B cell (primary cell): ENCODE measurements around the gene MPC1. TPM values are rescaled to one million over a fixed set of nuclear protein-coding genes. Genes with fewer than 3 reads are reported as not detected.
"Not testable (repeated sequence)": the region's sequence is repeated elsewhere in the genome, so short reads cannot be mapped to it uniquely, and the experiment has no call there.

Experiments used
- ATAC-seq: fragments of 200-7000 bp; cut with Tn5 transposase; one replicate; pipeline ENCODE4 v1.10.0; 2021; ENCODE audit warnings: low read depth, mild to moderate bottlenecking, moderate number of reproducible peaks, moderate library complexity
- CTCF ChIA-PET: fragments of 350-600 bp; sonication (Branson Sonifier 250); formaldehyde crosslinking; loops from one replicate; lab custom pipeline; 2021; ENCODE audit warnings: antibody characterized with exemption, inconsistent platforms; lab: Charles Lee
- POLR2A ChIA-PET: fragments of 350-600 bp; sonication (Branson Sonifier 250); formaldehyde crosslinking; loops from one replicate; lab custom pipeline; 2021; ENCODE audit warnings: antibody characterized with exemption; lab: Charles Lee
- DNase-seq: peaks from one replicate; pipeline ENCODE4 v3.0.0; 2013
- H2AFZ ChIP-seq: 2 replicates; pipeline ENCODE4 v1.6.1; 2012; ENCODE audit warnings: mild to moderate bottlenecking, low read depth, low read length; ENCODE audit not compliant: insufficient read depth, poor library complexity, severe bottlenecking
- H3K27ac ChIP-seq, 2 donors: 1 replicate in 1 of 2; 2 replicates in 1 of 2; pipeline ENCODE4 v1.5.1; 2012 to 2013; ENCODE audit warnings: low read length in 2 of 2, mild to moderate bottlenecking in 2 of 2, moderate library complexity in 1 of 2
- H3K27me3 ChIP-seq, 4 experiments: fragments of 200-600 bp in 1 of 4; sonication (generic) in 1 of 4; replicated peaks in 1 of 4; 1 replicate in 2 of 4; 2 replicates in 2 of 4; pipeline versions ENCODE4 v1.6.1 to v1.7.0; 2013 to 2016; ENCODE audit warnings: low read length in 3 of 4, mild to moderate bottlenecking in 2 of 4, mixed read lengths in 1 of 4, moderate library complexity in 1 of 4; ENCODE audit not compliant: insufficient read depth in 4 of 4, control insufficient read depth in 3 of 4; ENCODE audit errors: control extremely low read depth in 1 of 4
- H3K36me3 ChIP-seq, 2 experiments: replicated peaks in 1 of 2; 1 replicate in 1 of 2; 2 replicates in 1 of 2; pipeline versions ENCODE4 v1.6.1 to v1.7.1; 2013; ENCODE audit warnings: low read length in 1 of 2; ENCODE audit not compliant: insufficient read depth in 2 of 2, control insufficient read depth in 1 of 2; ENCODE audit errors: control extremely low read depth in 1 of 2, extremely low read depth in 1 of 2
- H3K4me1 ChIP-seq, 2 donors: fragments of 200-600 bp in 1 of 2; sonication (generic) in 1 of 2; 1 replicate in 1 of 2; 2 replicates in 1 of 2; pipeline versions ENCODE4 v1.5.1 to v1.6.1; 2013 to 2017; ENCODE audit warnings: low read length in 2 of 2; ENCODE audit not compliant: control insufficient read depth in 2 of 2, insufficient read depth in 2 of 2
- H3K4me2 ChIP-seq: replicated peaks from 2 replicates; pipeline ENCODE3; 2012; ENCODE audit warnings: mild to moderate bottlenecking, low read depth, low read length; ENCODE audit not compliant: poor library complexity, severe bottlenecking
- H3K4me3 ChIP-seq, 5 experiments: fragments of 200-600 bp in 1 of 5; sonication (generic) in 1 of 5; 1 replicate in 3 of 5; 2 replicates in 2 of 5; pipeline versions ENCODE4 v1.5.1 to v1.7.0; 2011 to 2016; ENCODE audit warnings: low read length in 4 of 5, mild to moderate bottlenecking in 4 of 5, low read depth in 2 of 5, control low read depth in 1 of 5, moderate library complexity in 1 of 5; ENCODE audit not compliant: insufficient read depth in 1 of 5; ENCODE audit errors: control extremely low read depth in 1 of 5, extremely low read depth in 1 of 5
- H3K79me2 ChIP-seq: fragments of 200-600 bp; sonication (generic); one replicate; pipeline ENCODE4 v1.6.0; 2016; ENCODE audit warnings: low read length; ENCODE audit not compliant: control insufficient read depth, insufficient read depth
- H3K9ac ChIP-seq: fragments of 200-600 bp; sonication (generic); 2 replicates; pipeline ENCODE4 v1.6.1; 2017; ENCODE audit warnings: mild to moderate bottlenecking, low read length, moderate library complexity
- H3K9me3 ChIP-seq, 3 donors: one replicate each; pipeline versions ENCODE4 v1.6.1 to v1.7.1; 2013; ENCODE audit warnings: low read length in 2 of 3; ENCODE audit not compliant: control insufficient read depth in 2 of 3, insufficient read depth in 1 of 3; ENCODE audit errors: control extremely low read depth in 1 of 3
- H4K20me1 ChIP-seq: 2 replicates; pipeline ENCODE4 v1.6.0; 2012; ENCODE audit warnings: mild to moderate bottlenecking, low read length; ENCODE audit not compliant: insufficient read depth, control insufficient read depth, poor library complexity, severe bottlenecking
- H3K27ac Mint-ChIP-seq: one replicate; pipeline ENCODE4 v1.8.0; 2021; ENCODE audit warnings: mixed read lengths
- H3K27me3 Mint-ChIP-seq: one replicate; pipeline ENCODE4 v1.8.0; 2021; ENCODE audit warnings: mixed read lengths
- H3K4me1 Mint-ChIP-seq: one replicate; pipeline ENCODE4 v1.8.0; 2021; ENCODE audit warnings: mixed read lengths
- H3K4me3 Mint-ChIP-seq: one replicate; pipeline ENCODE4 v1.8.0; 2021; ENCODE audit warnings: mixed read lengths
- H3K9me3 Mint-ChIP-seq: one replicate; pipeline ENCODE4 v1.8.0; 2022; ENCODE audit warnings: mixed read lengths; ENCODE audit not compliant: insufficient read depth
- CTCF ChIP-seq: fragments of 200-600 bp; IDR thresholded peaks from one replicate; pipeline ENCODE4 v1.8.0; 2022; ENCODE audit warnings: antibody characterized with exemption, mild to moderate bottlenecking
- EZH2 ChIP-seq: IDR thresholded peaks from 2 replicates; pipeline ENCODE4 v1.6.1; 2012; ENCODE audit warnings: borderline replicate concordance, low read depth, mild to moderate bottlenecking, moderate library complexity, low read length; ENCODE audit not compliant: insufficient read depth, poor library complexity, severe bottlenecking
- WGBS: methylation state at CpG from one replicate; pipeline ENCODE4 v1.1.5; 2013; ENCODE audit warnings: missing lambda C conversion rate; ENCODE audit not compliant: insufficient coverage; 5-methylcytosine and 5-hydroxymethylcytosine counted together
- intact Hi-C: fragments of 100-400 bp; cut with micrococcal nuclease; formaldehyde crosslinking; loops from one replicate; pipeline ENCODE4 v1.10.0; 2022
- polyA plus RNA-seq: library from polyadenylated mRNA; depleted of rRNA; stranded (reverse); fragments of >200 nt; gene quantifications from 2 replicates; pipeline ENCODE4 v1.2.3, GENCODE V29; 2012
- total RNA-seq, 2 donors: library from RNA; stranded (reverse); fragments of 120-200 nt in 1 of 2; gene quantifications; 1 replicate in 1 of 2; 2 replicates in 1 of 2; pipeline versions ENCODE4 v1.2.3 to v1.2.4, GENCODE V29; 2013 to 2022

The MPC1 gene
- total and polyA plus RNA-seq, 2 donors (not counting 1 experiment from before 2014, with no cell fraction given) = 19.8 to 23.9 TPM

GRCh38 chr6:166387098-166387497 is 4.4 kb upstream of the MPC1 start:
- H3K27me3 Mint-ChIP-seq, POLR2A ChIA-PET, H2AFZ ChIP-seq, ATAC-seq, H3K4me2 ChIP-seq, DNase-seq, H3K27ac Mint-ChIP-seq, H3K4me3 Mint-ChIP-seq, H3K79me2 ChIP-seq, H3K4me1 ChIP-seq, H4K20me1 ChIP-seq, H3K36me3 ChIP-seq, H3K9me3 ChIP-seq, H3K27ac ChIP-seq, H3K9ac ChIP-seq, H3K4me1 Mint-ChIP-seq, H3K9me3 Mint-ChIP-seq, H3K4me3 ChIP-seq, H3K27me3 ChIP-seq: not testable (repeated sequence)
- 100% methylated on average over 4 of the region's 9 CpGs for WGBS
- intact Hi-C loops = loop anchor here (10.0 kb wide), 1 partner anchor 738 kb away; the partner anchor contains the start of gene CCR6
- CTCF ChIA-PET = interaction anchor here (1.0 to 3.7 kb wide), 5 partner anchors 13 to 111 kb away, joined by 3 to 21 read pairs (median 9); no protein-coding TSS in a partner anchor

GRCh38 chr6:166386111-166386510 is 3.4 kb upstream of the MPC1 start:
- peaks cover 8% of the 10 kb centered on the region for H3K27me3 Mint-ChIP-seq
- intact Hi-C loops = loop anchor here (10.0 kb wide), 1 partner anchor 739 kb away; the partner anchor contains the start of gene CCR6
- H3K9me3 ChIP-seq = no peaks in the 10 kb centered on the region
- H3K4me2 ChIP-seq = no peak overlapping the region
- POLR2A ChIA-PET = no interaction called here
- CTCF ChIA-PET = interaction anchor here (1.0 to 2.0 kb wide), 2 partner anchors 73 to 110 kb away, joined by 3 to 9 read pairs; no protein-coding TSS in a partner anchor
- no peaks in the 10 kb centered on the region for H3K27me3 ChIP-seq
- no peak overlapping the region for H3K4me3 ChIP-seq
- no peak overlapping the region for H2AFZ ChIP-seq
- H3K4me3 Mint-ChIP-seq = no peak overlapping the region
- no peaks in the 10 kb centered on the region for H3K36me3 ChIP-seq
- H3K27ac Mint-ChIP-seq = no peak overlapping the region
- H3K9ac ChIP-seq = no peak overlapping the region
- peaks cover 4 to 11% of the 10 kb centered on the region in 2 donors for H3K4me1 ChIP-seq
- no peaks in the 10 kb centered on the region for H3K9me3 Mint-ChIP-seq
- ATAC-seq (no peak), DNase-seq (no peak)
- H3K79me2 ChIP-seq = peaks cover 6% of the 10 kb centered on the region
- TF ChIP-seq EZH2 (no peak), CTCF (no peak)
- no peaks in the 10 kb centered on the region for H4K20me1 ChIP-seq
- WGBS = 100% methylated on average over 9 of the region's 9 CpGs
- H3K27ac ChIP-seq = no peak overlapping the region
- peaks cover 15% of the 10 kb centered on the region for H3K4me1 Mint-ChIP-seq
